Ammon's horn (tissue), 1 donor: ENCODE data around the gene EPHA7.
A peak's percentile ranks its signal among the peaks of the same experiment; 100 is the strongest.

Source experiments
- DNase-seq: peaks from one replicate; pipeline ENCODE4 v3.0.0-alpha.2; 2016; ENCODE audit warnings: low spot score

Gene EPHA7

DNA sequence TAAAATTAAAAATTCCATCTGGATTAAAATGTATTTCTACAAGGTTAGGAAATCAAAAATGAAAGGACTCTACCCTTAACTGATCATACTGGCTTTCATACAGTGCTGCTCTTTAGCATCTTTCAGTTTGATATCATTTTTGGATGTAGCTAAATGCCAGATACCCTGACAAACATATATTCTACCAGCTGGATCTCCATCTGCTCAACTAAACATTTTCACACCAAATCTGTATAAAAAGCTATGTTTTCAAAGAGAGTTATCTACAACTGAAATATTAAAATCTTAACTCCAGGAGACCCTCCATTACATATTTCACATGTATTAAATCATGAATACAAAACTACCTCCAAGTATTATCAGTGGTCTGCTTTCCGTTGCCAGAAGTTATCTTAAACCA lies 95.7 kb downstream of the EPHA7 start:
- DNase-seq, result no peak

GRCh38 chr6:93322651-93323050 lies 96.7 kb downstream of the EPHA7 start:
- no peak for DNase-seq

DNA sequence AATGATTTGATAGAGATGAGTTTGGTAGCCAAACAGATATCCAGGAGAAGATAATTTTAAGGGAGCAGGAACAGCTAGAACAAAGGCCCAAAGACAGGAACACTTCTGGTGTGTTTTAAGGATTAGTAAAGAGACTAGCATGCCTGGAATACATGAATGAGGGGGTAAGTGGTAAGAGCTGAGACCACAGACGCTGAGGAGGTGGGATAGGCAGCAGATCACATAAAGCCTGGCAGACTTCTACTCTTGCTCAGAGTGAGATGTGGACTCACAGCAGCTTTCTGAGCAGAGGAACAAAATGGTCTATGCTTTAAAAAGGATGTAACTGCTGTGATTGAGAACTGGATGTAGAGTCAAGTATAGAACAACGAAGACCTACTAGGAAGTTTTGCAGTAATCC lies 100.1 kb downstream of the EPHA7 start:
- DNase-seq, result peak; percentile 43

DNA sequence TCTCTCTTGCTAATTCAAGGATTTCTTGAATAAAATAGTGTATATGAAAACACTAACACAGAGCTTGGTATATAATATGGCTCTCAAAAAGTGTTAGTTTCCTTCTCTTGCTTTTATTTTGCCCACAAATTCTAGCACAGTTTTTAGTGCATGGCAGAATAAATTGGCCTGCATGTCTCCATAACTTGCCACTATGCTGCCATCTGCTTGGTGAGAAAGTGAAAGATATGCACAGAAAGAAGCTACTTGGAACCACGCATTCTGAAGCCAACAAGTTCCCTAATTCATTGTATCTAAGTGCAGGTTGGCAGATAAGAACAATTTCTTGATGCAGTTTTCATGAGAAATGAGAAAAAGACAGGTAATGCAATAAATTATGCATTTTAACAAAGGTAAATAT lies 101.2 kb downstream of the EPHA7 start:
- peak; percentile 38 for DNase-seq

- no peak for DNase-seq
Observed at GRCh38 chr6:93317592-93317991, 101.8 kb downstream of the EPHA7 start.

DNA sequence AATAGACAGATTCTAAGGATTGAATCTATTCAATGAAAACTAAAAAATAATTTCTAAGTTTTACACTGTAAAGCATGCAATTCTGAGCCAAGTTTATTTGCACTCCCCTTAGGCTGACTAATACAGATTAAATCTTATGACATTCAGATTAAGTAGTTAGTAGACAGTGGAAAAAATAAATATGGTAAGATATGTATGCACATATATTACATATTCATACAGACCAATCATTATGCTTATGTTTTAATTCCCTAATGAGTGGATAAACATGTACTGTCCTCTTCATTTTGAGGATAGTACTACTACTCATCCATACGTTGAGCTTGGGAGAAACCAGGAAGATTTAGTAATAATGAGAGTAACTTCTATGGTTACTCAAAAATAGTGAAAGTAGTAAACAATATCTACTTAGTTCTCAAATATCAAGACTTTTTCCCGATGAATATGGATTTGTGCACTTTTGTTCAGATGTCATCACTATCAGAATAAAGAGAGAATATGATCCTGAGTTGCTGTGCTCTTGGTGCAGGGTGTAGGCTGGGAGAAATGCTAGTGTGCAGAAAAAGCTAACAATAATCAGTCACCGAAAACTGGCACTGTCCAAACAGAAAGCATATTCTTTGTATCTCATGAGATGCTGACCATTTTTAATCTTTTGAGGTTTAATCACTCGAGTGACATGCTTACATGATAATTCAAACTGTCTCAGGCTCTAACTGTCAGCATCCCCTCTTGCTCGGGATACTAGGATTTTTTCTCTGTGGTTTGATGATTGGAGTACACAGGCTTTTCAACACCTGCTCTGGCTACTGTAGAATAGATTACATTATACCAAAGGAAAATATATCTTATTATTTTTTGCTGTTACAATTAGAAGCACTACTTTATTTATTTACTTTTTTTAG lies 111.6 kb downstream of the EPHA7 start:
- no peak for DNase-seq

- no peak for DNase-seq
Observed at GRCh38 chr6:93305088-93305487, 114.3 kb downstream of the EPHA7 start.

DNA sequence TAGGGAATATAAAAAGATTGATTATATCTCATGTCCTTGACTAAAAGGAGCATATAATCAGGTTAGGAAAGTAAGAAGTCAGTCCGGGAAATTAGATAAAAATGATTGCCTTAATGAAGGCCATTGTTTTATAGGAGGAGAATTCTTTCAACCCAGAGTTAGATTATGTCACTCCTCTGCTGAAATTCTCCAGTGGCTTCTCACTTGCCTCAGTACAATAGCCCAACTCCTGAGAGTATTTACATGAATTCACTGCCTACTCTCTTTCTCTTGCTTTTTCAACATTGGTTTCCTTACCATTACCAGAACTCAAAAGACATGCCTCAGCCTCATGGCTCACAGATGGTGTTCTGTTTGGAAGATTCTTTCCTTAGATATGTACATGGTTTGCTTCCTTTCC lies 114.9 kb downstream of the EPHA7 start:
- DNase-seq, result no peak

DNA sequence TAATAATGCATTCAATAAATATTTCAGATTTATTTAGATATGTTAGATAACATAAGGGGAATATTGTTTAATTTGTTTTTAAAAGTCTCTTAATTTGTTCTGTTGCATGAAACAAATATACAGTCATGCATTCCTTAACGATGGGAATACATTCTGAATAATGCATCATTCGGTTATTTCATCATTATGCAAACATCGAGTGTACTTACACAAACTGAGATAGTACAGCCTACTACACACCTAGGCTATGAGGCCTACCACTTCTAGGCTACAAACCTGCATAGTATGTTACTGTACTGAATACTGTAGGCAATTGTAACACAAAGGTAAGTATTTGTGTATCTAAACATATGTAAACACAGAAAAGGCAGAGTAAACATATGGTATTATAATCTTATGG lies 118.7 kb downstream of the EPHA7 start:
- no peak for DNase-seq

DNA sequence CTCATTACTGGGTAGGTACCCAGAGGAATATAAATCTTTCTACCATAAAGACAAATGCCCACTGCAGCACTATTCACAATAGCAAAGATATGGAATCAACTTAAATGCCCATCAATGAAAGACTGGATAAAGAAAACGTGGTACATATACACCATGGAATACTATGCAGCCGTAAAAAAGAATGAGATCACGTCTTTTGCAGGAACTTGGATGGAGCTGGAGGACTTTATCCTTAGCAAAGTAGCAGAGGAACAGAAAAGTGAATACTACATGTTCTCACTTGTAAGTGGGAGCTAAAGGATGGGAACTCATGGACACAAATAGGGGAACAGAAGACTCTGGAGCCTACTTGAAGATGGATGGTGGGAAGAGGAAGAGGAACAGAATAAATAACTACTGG lies 119.7 kb downstream of the EPHA7 start:
- DNase-seq, result no peak

DNA sequence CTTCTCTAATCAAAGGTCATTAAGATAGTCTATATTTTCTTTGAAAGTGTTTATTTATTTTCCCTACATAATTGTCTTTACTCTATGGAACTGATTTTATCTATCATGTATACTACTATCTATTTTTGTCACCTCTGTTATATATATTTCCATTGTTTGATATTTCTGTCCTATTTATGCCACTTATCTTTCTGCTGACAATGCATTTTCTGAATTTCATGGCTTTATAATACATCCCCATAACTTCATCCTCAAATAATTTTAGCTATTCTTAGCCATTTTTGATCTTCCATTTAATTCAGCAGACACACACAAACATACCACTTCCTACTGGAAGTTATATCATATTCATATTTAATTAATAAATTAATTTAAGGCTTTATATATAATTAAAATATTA lies 123.7 kb downstream of the EPHA7 start:
- DNase-seq, result no peak

DNA sequence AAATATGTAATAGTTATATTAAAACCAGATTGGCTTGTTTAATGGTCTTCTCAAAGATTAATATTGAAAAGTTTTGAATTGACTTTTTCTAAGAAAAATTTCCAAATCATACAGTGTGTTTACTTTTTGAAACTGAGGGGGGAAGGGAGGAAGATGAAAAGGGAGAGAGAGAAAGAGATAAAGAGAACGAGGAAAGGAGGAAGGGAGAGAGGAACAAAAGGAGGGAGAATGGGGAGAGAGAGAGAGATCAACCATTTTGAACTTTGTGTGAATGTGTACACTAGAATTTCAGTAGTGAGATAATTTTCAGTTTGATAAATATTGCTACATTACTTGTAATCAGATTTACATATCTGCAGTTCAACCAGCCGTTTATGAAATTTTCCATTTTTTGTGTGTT lies 124.5 kb downstream of the EPHA7 start:
- no peak for DNase-seq

- no peak for DNase-seq
Observed at GRCh38 chr6:93293872-93294271, 125.5 kb downstream of the EPHA7 start.

DNA sequence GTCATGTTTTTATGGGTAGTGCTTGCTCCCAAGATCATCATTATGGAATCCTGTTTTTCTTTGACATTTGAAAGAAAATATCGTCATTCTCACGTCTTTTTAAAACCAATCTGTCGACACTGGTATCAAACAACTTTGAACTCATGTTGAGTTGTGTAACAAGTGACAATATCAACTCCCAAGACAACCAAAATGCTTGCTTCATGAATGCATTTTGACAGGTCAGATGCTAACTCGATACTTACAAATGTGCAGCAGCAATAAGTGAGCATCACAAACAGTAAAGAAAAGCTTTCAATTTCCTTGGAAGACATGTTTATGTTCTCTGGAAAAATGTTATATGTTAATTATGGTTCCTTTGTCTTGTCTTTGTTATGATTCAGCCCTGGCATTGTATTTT lies 125.9 kb downstream of the EPHA7 start:
- DNase-seq, result no peak

GRCh38 chr6:93282521-93283031 lies 136.8 kb downstream of the EPHA7 start:
- no peak for DNase-seq

DNA sequence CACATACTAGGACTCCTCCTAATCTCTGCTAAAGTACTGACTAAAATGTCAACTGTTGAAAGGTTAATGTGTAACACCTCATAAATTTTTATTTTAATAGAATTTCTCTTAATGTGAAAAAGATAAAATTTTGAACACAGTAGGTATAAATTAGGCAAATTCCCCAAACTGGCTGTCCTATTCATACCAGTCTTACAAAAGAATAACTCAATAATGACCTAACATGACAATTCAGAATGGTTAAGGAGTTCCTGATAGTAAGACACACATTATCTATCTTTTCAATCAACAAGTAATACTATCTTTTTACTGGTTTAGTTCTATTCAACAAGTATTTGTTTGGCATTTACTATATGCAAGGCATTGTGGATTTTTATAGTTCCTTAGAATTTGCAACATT lies 141.1 kb downstream of the EPHA7 start:
- no peak for DNase-seq

DNA sequence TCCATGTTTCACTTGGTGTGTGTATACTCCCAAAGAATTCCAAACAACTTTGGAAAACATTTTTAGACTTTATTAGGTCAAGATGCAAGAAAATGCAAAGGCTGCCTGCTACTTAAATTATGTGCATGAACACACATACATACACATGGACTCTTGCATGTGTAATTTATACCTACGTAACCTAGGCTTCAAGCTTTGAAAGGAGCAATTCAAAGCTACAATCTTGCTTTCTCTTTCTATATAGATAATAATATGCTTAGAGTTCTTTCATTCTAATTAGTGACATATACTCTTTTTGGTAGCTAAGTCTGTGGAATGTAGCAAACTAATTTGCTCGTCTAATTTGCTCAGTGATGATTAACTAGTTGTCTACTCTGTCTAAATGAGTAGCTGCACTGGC lies 146.5 kb downstream of the EPHA7 start:
- no peak for DNase-seq

- peak; percentile 11 for DNase-seq
Observed at GRCh38 chr6:93272211-93272610, 147.1 kb downstream of the EPHA7 start.

DNA sequence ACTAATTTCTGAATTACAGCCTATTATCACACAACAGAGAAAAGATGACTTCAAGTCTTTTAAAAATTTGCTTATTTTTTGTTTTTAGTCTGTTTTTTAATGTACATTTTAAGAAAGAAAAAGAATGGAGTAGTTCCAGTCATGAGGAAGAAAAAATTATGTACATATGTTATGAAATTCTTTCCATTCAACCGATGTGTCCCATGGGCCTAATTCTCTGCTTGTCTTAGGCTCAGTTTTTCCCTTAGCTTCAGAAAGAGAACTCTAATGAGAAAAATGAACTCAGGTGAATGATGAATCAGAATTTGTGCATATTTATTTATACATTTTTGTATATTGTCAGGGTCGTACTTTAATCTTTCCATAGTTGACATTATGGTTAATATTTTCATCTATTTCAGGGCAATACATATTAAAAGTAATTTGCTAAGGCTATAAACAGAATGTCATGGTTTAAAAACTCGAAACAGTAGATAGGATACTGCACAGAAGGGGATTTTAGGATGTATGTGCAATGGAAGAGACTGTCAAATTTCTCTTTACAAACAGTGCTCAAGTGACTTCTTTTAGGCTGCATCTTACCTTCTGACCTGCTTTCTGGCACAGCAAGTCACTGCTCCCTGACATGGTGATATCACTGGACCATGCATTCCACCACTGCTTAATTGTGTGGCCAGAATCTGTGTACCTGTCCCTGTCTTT lies 153.1 kb downstream of the EPHA7 start:
- DNase-seq, result no peak

DNA sequence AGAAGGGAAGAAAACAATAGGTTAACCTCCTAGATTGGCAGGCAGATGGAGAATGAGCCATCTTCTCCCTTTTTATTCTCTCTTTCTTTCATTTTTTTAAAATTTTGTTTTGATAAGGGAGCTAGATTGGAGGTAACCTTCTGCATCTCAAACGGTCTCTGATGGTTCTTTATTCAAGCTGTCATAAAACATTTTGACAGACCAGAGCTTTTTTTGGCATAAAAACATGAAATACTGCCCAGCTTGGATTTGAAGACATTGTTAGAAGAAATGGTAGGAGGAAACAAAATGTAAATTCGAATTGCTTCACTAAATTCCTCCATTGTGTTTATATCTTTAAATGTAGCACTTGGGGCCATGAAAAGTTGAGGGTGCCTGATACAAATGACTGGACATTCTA lies 158.5 kb downstream of the EPHA7 start:
- no peak for DNase-seq

- no peak for DNase-seq
Observed at GRCh38 chr6:93259332-93259731, 160.0 kb downstream of the EPHA7 start.

DNA sequence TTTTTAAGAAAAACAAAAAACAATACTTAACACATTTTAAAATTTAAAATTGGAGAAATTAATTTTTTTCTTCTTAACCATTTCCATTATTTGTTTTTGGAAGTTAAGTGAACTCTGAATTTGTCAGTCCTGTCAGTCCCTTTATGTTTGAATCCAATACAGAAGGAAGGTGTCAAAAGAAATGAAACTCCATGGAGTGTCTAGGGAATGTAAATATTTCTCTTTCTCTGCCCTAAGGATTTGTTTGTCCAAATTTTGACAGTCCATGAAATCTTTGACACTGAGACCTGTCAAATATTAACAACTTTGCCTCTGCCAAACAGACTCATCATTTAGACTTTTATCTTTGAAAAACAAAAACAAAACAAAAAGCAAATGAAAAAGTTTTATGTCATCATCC lies 166.4 kb downstream of the EPHA7 start:
- DNase-seq, result no peak

- DNase-seq, result no peak
Observed at GRCh38 chr6:93248631-93249030, 170.7 kb downstream of the EPHA7 start.
